Brain microvascular endothelial cell (primary cell): Measurements from ENCODE around the gene FBXO5.
"Not testable (repeated sequence)": the region's sequence is repeated elsewhere in the genome, so short reads cannot be mapped to it uniquely, and the experiment has no call there.

Experiments used
- DNase-seq: peaks from one replicate; pipeline ENCODE4 v3.0.0-alpha.2; 2020
- H3K27ac ChIP-seq: fragments of 250-450 bp; sonication (Bioruptor Pico); 2 replicates; pipeline ENCODE4 v1.5.1; 2020; ENCODE audit warnings: mild to moderate bottlenecking, moderate library complexity
- H3K27me3 ChIP-seq: fragments of 250-450 bp; sonication (Bioruptor Pico); replicated peaks from 2 replicates; pipeline ENCODE4 v1.5.1; 2020; ENCODE audit warnings: mild to moderate bottlenecking
- H3K36me3 ChIP-seq: fragments of 250-450 bp; sonication (Bioruptor Pico); replicated peaks from 2 replicates; pipeline ENCODE4 v1.5.1; 2020; ENCODE audit warnings: mild to moderate bottlenecking
- H3K4me3 ChIP-seq: 2 replicates; pipeline ENCODE4 v1.5.1; 2011; ENCODE audit warnings: low read depth, mild to moderate bottlenecking, control low read depth, low read length, moderate library complexity
- in situ Hi-C: cut with HindIII; loops from 2 replicates; pipeline ENCODE4 v1.10.0; 2017; ENCODE audit warnings: low sequenced_read_pairs, low pct_ligation_motif_present
- TF ChIP-seq, protein P1 (sequence below): IDR thresholded peaks from 2 replicates; pipeline ENCODE4 v1.5.1; 2011; ENCODE audit warnings: low read depth, mild to moderate bottlenecking, moderate library complexity, low read length, control low read depth, inconsistent platforms; ENCODE audit errors: missing control alignments

Gene FBXO5

DNA sequence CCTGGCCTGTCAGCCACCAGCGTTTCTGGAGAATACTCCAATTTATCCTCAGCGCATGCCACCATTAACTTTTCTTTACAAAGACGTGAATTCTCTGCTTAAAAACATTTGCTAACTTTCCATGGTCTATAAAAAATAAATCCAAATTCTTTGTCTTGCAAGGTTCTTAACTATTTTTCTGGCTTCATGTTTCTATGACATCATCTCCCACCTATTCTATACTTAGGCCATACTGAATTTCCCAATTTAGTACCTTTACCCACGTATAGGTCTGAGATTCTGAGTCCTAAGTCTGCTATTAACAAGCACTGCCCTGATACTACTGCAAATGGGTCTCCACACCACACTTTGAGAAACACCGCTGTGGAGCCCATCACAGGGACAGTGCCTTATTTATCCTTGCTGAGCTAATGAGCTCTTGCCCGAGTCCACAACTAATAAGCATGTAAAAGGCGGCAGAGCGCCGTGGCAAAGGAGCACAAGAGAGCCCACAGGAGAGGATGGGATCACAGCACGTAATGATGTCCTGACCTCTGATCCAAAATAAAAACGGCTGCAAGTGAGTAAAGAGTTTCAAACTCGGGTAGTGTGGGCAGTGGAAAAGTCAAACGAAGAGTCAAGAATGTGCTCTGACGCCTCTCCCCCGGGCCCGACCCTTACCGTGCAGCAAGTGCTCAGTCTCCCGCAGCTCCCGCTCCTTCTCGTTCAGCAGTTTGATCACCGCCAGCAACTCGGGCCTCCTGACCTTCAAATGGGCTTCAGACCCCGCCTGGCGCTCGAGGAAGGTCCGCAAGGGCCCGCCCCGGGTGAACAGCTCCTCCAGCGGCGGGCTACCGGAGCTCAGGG, 19.1 kb upstream of the FBXO5 start:
- peak overlapping the region; percentile 75 for H3K4me3 ChIP-seq
- in situ Hi-C loops, result no loop called here
- H3K36me3 ChIP-seq, result peaks cover 8% of the 10 kb centered on the region
- TF ChIP-seq, protein P1, sequence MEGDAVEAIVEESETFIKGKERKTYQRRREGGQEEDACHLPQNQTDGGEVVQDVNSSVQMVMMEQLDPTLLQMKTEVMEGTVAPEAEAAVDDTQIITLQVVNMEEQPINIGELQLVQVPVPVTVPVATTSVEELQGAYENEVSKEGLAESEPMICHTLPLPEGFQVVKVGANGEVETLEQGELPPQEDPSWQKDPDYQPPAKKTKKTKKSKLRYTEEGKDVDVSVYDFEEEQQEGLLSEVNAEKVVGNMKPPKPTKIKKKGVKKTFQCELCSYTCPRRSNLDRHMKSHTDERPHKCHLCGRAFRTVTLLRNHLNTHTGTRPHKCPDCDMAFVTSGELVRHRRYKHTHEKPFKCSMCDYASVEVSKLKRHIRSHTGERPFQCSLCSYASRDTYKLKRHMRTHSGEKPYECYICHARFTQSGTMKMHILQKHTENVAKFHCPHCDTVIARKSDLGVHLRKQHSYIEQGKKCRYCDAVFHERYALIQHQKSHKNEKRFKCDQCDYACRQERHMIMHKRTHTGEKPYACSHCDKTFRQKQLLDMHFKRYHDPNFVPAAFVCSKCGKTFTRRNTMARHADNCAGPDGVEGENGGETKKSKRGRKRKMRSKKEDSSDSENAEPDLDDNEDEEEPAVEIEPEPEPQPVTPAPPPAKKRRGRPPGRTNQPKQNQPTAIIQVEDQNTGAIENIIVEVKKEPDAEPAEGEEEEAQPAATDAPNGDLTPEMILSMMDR, result no peak
- no peak for DNase-seq
- H3K27ac ChIP-seq, result peak overlapping the region; percentile 96
- H3K27me3 ChIP-seq, result no peaks in the 10 kb centered on the region

- in situ Hi-C loops, H3K27ac ChIP-seq, H3K27me3 ChIP-seq, DNase-seq: not testable (repeated sequence)
- H3K36me3 ChIP-seq, result peaks cover 11% of the 10 kb centered on the region
- H3K4me3 ChIP-seq, result peak overlapping the region; percentile 75
These were observed 17.9 kb upstream of the FBXO5 start for GRCh38 chr6:153000790-153001189.

DNA sequence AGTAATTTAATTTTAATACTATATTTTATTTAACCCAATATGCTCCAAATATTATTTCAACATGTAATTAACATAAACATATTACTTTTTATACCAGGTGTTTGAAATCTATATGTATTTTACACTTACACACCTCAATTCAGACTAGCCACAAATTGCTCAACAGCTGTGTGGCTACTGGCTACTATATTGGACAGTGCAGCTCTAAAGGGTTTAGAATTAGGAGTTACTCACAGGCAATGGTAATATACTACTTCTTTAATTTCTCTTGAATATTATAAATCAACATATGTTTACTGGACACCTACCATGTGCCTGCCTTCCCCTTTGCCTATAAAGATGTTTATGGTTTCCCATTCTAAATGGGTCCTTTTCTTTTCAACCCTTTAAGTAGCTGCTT, 17.4 kb upstream of the FBXO5 start:
- TF ChIP-seq, protein P1, result no peak
- H3K4me3 ChIP-seq, result no peak overlapping the region
- in situ Hi-C loops, result no loop called here
- H3K36me3 ChIP-seq, result peaks cover 11% of the 10 kb centered on the region
- H3K27ac ChIP-seq, result no peak overlapping the region
- no peaks in the 10 kb centered on the region for H3K27me3 ChIP-seq
- DNase-seq, result no peak

- H3K4me3 ChIP-seq, DNase-seq, in situ Hi-C loops, H3K27me3 ChIP-seq, H3K27ac ChIP-seq: not testable (repeated sequence)
- H3K36me3 ChIP-seq, result peaks cover 13% of the 10 kb centered on the region
These were observed 16.7 kb upstream of the FBXO5 start for GRCh38 chr6:152999538-152999937.

GRCh38 chr6:152993847-152994246, 11.0 kb upstream of the FBXO5 start:
- Histone ChIP-seq H3K4me3 (no peak overlapping the region), H3K36me3 (peaks cover 43% of the 10 kb centered on the region), H3K27me3 (no peaks in the 10 kb centered on the region), H3K27ac (no peak overlapping the region)
- DNase-seq, result no peak
- in situ Hi-C loops, result no loop called here
- TF ChIP-seq, protein P1, result no peak

GRCh38 chr6:152993431-152993830, 10.6 kb upstream of the FBXO5 start:
- TF ChIP-seq, protein P1, result peak; percentile 37
- DNase-seq, result no peak
- no peak overlapping the region for H3K4me3 ChIP-seq
- H3K36me3 ChIP-seq, result peaks cover 43% of the 10 kb centered on the region
- no peak overlapping the region for H3K27ac ChIP-seq
- no peaks in the 10 kb centered on the region for H3K27me3 ChIP-seq
- in situ Hi-C loops, result no loop called here

DNA sequence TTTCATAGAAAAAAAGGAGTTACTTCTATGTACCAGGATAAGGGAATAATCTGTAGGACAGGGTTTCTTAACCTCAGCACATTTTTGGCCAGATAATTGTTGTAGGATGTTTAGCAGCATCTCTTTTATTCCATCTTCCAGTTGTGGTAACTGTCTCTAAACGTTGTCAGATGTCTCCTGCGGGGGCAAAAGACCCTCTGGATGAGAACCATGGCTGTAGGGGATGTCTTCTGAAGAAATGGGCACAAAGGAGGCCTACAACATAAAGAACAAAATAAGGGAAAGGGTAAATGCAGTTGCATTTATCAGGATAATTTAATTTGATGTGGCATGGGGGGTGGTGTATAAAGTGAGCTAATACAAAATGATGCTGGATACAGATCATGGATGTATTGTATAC, 4.1 kb upstream of the FBXO5 start:
- Histone ChIP-seq H3K36me3 (peaks cover 9% of the 10 kb centered on the region), H3K27me3 (no peaks in the 10 kb centered on the region), H3K27ac (no peak overlapping the region), H3K4me3 (no peak overlapping the region)
- in situ Hi-C loops, result no loop called here
- DNase-seq, result no peak
- TF ChIP-seq, protein P1, result no peak

GRCh38 chr6:152985300-152985699, 2.5 kb upstream of the FBXO5 start:
- H3K36me3 ChIP-seq, DNase-seq, H3K27ac ChIP-seq, H3K27me3 ChIP-seq, H3K4me3 ChIP-seq, in situ Hi-C loops: not testable (repeated sequence)
